HG03025 (cell line): ENCODE results near the gene PEPD.
"Not testable (repeated sequence)": the region's sequence is repeated elsewhere in the genome, so short reads cannot be mapped to it uniquely, and the experiment has no call there.

Experiments used
- ATAC-seq: cut with Tn5 transposase; IDR thresholded peaks from one replicate; pipeline ENCODE4 v1.9.1; 2021; ENCODE audit warnings: mild to moderate bottlenecking, moderate library complexity; ENCODE audit not compliant: unreplicated experiment, low FRiP score

Gene PEPD

GRCh38 chr19:33481863-33482262 lies 39.7 kb downstream of the PEPD start:
- no peak for ATAC-seq

- ATAC-seq, result not testable (repeated sequence)
Measured at GRCh38 chr19:33479570-33479969, 42.0 kb downstream of the PEPD start.

- ATAC-seq, result no peak
Measured at GRCh38 chr19:33477781-33478180, 43.8 kb downstream of the PEPD start.

- ATAC-seq, result no peak
Measured at GRCh38 chr19:33476151-33476707, 45.4 kb downstream of the PEPD start.

- no peak for ATAC-seq
Measured at GRCh38 chr19:33473653-33474305, 47.8 kb downstream of the PEPD start.

GRCh38 chr19:33472691-33473652 lies 48.6 kb downstream of the PEPD start:
- ATAC-seq, result no peak

GRCh38 chr19:33472226-33472625 lies 49.4 kb downstream of the PEPD start:
- ATAC-seq, result no peak

- ATAC-seq, result no peak
Measured at GRCh38 chr19:33471111-33471996, 50.2 kb downstream of the PEPD start.

- no peak for ATAC-seq
Measured at GRCh38 chr19:33470686-33471085, 50.9 kb downstream of the PEPD start.

- ATAC-seq, result no peak
Measured at GRCh38 chr19:33470040-33470330, 51.6 kb downstream of the PEPD start.

- ATAC-seq, result no peak
Measured at GRCh38 chr19:33469171-33470039, 52.2 kb downstream of the PEPD start.

GRCh38 chr19:33468361-33469170 lies 53.0 kb downstream of the PEPD start:
- ATAC-seq, result no peak

GRCh38 chr19:33467851-33468250 lies 53.7 kb downstream of the PEPD start:
- no peak for ATAC-seq

- no peak for ATAC-seq
Measured at GRCh38 chr19:33465834-33466233, 55.8 kb downstream of the PEPD start.

- no peak for ATAC-seq
Measured at GRCh38 chr19:33465371-33465770, 56.2 kb downstream of the PEPD start.

- no peak for ATAC-seq
Measured at GRCh38 chr19:33464733-33465115, 56.9 kb downstream of the PEPD start.

- ATAC-seq, result no peak
Measured at GRCh38 chr19:33464010-33464732, 57.4 kb downstream of the PEPD start.

- no peak for ATAC-seq
Measured at GRCh38 chr19:33463199-33463598, 58.4 kb downstream of the PEPD start.
